ENCODE data around the gene LCE3D.

- TF ChIP-seq EZH2 (optimal IDR thresholded peaks at IDR 0.05; ENCODE audit: low read depth, low read length) (no peak), CTCF (IDR thresholded peaks at IDR 0.05; ENCODE audit: low read length) (no peak)
Observed at GRCh38 chr1:152613511-152613910, 33.2 kb upstream of the LCE3D start, which contains the start of gene LCE3B.

Data from MM.1S (cell line).